ENCODE measurements around the gene ASAP3. TPM values are rescaled to one million over a fixed set of nuclear protein-coding genes. Genes with fewer than 3 reads are reported as not detected.

The ASAP3 gene
- total and polyA plus RNA-seq, 8 donors = 35.2 to 51.6 (median 44.9) TPM

DNA sequence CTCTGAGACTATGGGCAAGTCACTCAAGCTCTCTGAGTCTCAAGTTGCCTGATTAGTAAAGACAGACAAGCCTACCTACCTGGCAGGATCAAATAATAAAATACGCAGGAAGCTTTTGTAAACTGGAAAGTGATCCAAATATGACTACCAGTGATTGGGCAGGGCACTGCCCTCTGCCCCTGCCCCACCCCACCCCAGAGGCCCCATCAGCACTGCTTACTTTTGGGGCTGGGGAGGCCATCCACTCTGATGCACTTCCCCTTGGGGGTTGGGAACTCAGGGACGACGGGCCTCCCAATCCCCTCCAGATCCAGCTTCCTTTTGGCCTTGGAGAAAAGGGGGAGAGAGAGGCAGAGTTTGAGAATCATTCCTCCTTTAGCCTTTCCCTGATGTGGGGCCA, 40.2 kb upstream of the ASAP3 start:
- H3K36me3 ChIP-seq = no peaks in the 10 kb centered on the region
- no peaks in the 10 kb centered on the region for H3K27me3 ChIP-seq
- TF ChIP-seq, protein P1, sequence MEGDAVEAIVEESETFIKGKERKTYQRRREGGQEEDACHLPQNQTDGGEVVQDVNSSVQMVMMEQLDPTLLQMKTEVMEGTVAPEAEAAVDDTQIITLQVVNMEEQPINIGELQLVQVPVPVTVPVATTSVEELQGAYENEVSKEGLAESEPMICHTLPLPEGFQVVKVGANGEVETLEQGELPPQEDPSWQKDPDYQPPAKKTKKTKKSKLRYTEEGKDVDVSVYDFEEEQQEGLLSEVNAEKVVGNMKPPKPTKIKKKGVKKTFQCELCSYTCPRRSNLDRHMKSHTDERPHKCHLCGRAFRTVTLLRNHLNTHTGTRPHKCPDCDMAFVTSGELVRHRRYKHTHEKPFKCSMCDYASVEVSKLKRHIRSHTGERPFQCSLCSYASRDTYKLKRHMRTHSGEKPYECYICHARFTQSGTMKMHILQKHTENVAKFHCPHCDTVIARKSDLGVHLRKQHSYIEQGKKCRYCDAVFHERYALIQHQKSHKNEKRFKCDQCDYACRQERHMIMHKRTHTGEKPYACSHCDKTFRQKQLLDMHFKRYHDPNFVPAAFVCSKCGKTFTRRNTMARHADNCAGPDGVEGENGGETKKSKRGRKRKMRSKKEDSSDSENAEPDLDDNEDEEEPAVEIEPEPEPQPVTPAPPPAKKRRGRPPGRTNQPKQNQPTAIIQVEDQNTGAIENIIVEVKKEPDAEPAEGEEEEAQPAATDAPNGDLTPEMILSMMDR (IDR thresholded peaks at IDR 0.05) = no peak
- no peak for DNase-seq
- no peak for ATAC-seq
- peak overlapping the region in 1 of 2 donors; percentile 91 for H3K27ac ChIP-seq
- no peaks in the 10 kb centered on the region for H3K9me3 ChIP-seq
- H3K4me3 ChIP-seq = no peak overlapping the region
- intact Hi-C loops (cut with DNase I) = no loop called here
- H3K4me1 ChIP-seq = peaks cover 11 to 75% of the 10 kb centered on the region in 2 donors

DNA sequence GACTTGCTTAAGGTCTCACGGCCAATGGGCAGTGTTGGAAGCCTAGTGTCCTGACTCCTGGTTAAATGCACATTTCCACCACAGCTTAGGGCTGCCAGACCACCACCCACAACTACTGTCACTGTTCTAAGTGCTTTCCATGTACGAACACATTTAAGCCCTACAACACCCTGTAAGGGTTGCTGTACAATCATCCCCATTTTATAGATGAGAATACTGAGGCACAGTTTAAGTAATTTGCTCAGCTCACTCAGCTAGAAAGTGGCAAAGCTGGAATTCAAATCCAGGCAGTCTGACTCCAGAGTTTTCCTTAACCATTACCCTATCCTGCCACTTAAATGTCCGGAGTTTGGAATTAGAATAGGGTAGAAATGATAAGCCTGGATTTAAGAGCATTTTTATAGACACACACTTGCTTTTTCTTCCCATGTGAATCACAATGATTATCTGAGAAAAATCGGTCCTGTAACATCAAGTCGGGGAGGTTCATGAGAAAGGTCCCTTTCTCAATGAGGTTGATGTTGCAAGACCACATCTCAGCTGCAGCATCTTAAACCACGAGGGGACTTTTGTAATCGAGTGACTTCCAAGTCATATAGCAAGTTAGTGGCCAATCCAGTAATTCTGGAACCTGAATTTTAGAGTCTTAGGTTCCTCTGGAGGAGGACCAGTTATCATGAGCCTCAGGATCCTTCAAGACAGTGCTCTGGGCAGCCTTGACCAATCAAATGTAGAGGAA, 38.4 kb upstream of the ASAP3 start:
- intact Hi-C loops (cut with DNase I) = no loop called here
- no peak for ATAC-seq

DNA sequence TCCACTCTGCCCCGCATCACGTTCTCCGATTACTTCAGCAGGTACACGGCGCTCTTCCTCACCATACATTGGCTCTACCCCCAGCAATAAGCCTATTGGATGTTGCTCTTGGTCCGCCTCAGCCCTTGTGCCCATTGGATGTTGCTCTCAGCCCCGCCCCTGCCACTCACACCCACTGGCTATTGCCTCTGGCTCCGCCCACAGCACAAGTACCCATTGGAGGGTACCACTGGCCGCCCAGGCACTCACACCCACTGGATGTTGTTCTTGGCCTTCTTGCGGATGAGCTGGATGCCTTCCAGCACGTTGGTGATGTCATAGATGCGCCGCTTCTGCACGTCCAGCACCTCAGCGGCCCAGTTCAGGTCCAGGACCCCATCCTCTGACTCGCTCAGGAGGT, 37.6 kb upstream of the ASAP3 start:
- H3K27ac ChIP-seq = peak overlapping the region in 1 of 2 donors; percentile 91
- ATAC-seq (no peak), DNase-seq (no peak)
- intact Hi-C loops (cut with DNase I) = no loop called here
- H3K36me3 ChIP-seq = peaks cover 0 to 6% of the 10 kb centered on the region in 2 donors
- TF ChIP-seq, protein P1 (IDR thresholded peaks at IDR 0.05) = no peak
- no peaks in the 10 kb centered on the region for H3K27me3 ChIP-seq
- H3K9me3 ChIP-seq = no peaks in the 10 kb centered on the region
- H3K4me1 ChIP-seq = peaks cover 0 to 49% of the 10 kb centered on the region in 2 donors
- H3K4me3 ChIP-seq = no peak overlapping the region

More for the DNA sequence above, 38.4 kb upstream of the ASAP3 start:
- no peak for DNase-seq
- Histone ChIP-seq H3K9me3 (no peaks in the 10 kb centered on the region), H3K27me3 (no peaks in the 10 kb centered on the region), H3K4me3 (no peak overlapping the region), H3K27ac (peak overlapping the region in 1 of 2 donors; percentile 91), H3K4me1 (peaks cover 0 to 57% of the 10 kb centered on the region in 2 donors), H3K36me3 (peaks cover 0 to 6% of the 10 kb centered on the region in 2 donors)
- TF ChIP-seq, protein P1 (IDR thresholded peaks at IDR 0.05) = no peak

DNA sequence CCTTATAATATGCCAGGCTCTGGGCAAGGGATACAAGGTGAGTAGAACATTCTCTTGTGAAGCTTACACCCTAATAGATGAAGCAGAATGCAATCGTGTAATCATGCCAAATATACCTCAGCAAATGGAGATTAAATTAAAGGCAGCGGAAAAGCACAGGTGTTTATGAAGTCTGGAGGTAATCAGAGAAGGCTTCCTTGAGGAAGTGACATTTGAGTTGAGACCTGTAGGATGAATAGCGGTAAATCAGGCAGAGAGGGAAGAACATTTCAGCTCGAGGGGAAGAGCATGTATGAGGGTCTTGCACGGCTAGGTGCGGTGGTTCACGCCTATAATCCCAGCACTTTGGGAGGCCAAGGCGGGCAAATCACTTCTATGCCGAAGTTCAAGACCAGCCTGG, 33.6 kb upstream of the ASAP3 start:
- peaks cover 0 to 9% of the 10 kb centered on the region in 2 donors for H3K4me1 ChIP-seq
- H3K4me3 ChIP-seq = no peak overlapping the region
- no peaks in the 10 kb centered on the region for H3K27me3 ChIP-seq
- H3K27ac ChIP-seq = no peak overlapping the region
- DNase-seq = no peak
- no peaks in the 10 kb centered on the region for H3K9me3 ChIP-seq
- TF ChIP-seq, protein P1 (IDR thresholded peaks at IDR 0.05) = no peak
- no peak for ATAC-seq
- peaks cover 0 to 19% of the 10 kb centered on the region in 2 donors for H3K36me3 ChIP-seq
- intact Hi-C loops (cut with DNase I) = no loop called here

DNA sequence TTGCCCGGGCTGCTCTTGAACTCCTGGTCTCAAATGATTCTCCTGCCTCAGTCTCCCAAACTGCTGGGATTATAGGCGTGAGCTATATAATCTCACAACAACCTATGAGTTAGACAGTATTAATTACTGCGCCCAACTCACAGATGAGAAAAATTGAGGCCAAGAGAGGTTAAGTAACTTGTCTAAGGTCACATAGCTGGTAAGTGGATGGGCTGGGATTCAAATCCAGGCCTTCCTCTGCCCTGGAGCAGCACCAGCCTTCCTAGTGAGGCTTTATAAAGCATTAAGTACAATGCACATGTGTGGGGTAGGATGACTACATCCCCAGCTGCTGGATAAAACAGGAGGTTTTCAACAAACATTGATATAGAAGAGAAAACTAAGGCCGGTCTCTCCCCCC, 31.9 kb upstream of the ASAP3 start:
- H3K36me3 ChIP-seq = peaks cover 0 to 23% of the 10 kb centered on the region in 2 donors
- no peaks in the 10 kb centered on the region for H3K27me3 ChIP-seq
- DNase-seq (no peak), ATAC-seq (no peak)
- intact Hi-C loops (cut with DNase I) = no loop called here
- H3K27ac ChIP-seq = no peak overlapping the region
- no peaks in the 10 kb centered on the region for H3K4me1 ChIP-seq
- TF ChIP-seq, protein P1 (IDR thresholded peaks at IDR 0.05) = no peak
- no peaks in the 10 kb centered on the region for H3K9me3 ChIP-seq
- H3K4me3 ChIP-seq = no peak overlapping the region

All from left lung (tissue), 10 donors.